Vagina (tissue), 2 donors: ENCODE data around the gene CIAO3. TPM values are rescaled to one million over a fixed set of nuclear protein-coding genes. Genes with fewer than 3 reads are reported as not detected.
"Not testable (repeated sequence)": the region's sequence is repeated elsewhere in the genome, so short reads cannot be mapped to it uniquely, and the experiment has no call there.

Source experiments
- DNase-seq, 2 donors: peaks; one replicate each; pipeline ENCODE4 v3.0.0-alpha.2; 2017; ENCODE audit errors: extremely low spot score in 2 of 2
- H3K27ac ChIP-seq: fragments of 200-600 bp; sonication (generic); one replicate; pipeline ENCODE4 v1.5.1; 2019
- H3K27me3 ChIP-seq: fragments of 200-600 bp; sonication (generic); one replicate; pipeline ENCODE4 v1.5.1; 2019
- H3K36me3 ChIP-seq, 2 donors: fragments of 200-600 bp; sonication (generic); one replicate each; pipeline ENCODE4 v1.5.1; 2017 to 2019
- H3K4me1 ChIP-seq: fragments of 200-600 bp; sonication (generic); one replicate; pipeline ENCODE4 v1.5.1; 2019
- H3K4me3 ChIP-seq, 2 donors: fragments of 200-600 bp; sonication (generic); 1 replicate in 1 of 2; 2 replicates in 1 of 2; pipeline ENCODE4 v1.5.1; 2016 to 2019
- H3K9me3 ChIP-seq: fragments of 200-600 bp; sonication (generic); one replicate; pipeline ENCODE4 v1.5.1; 2019
- POLR2A ChIP-seq, 2 donors: fragments of 450-650 bp; IDR thresholded peaks; one replicate each; pipeline ENCODE4 v1.6.1; 2017; ENCODE audit warnings: antibody characterized with exemption in 2 of 2, mild to moderate bottlenecking in 2 of 2, moderate library complexity in 2 of 2
- POLR2AphosphoS5 ChIP-seq, 2 donors: sonication (generic); formaldehyde crosslinking; IDR thresholded peaks; one replicate each; pipeline ENCODE4 v1.9.0; 2017; ENCODE audit warnings: antibody characterized with exemption in 2 of 2, mild to moderate bottlenecking in 2 of 2, low read depth in 1 of 2; ENCODE audit not compliant: insufficient read depth in 1 of 2
- intact Hi-C: fragments of 100-400 bp; cut with DNase I; formaldehyde crosslinking; loops from one replicate; pipeline ENCODE4 v1.15.1; 2023
- total RNA-seq: library from RNA; depleted of rRNA; stranded (reverse); fragments of >200 nt; gene quantifications from one replicate; pipeline ENCODE4 v1.2.3, GENCODE V29; 2016
- TF ChIP-seq, protein P1 (sequence below), 3 experiments: fragments of 450-650 bp in 2 of 3; fragments of 200-600 bp in 1 of 3; sonication (generic) in 1 of 3; IDR thresholded peaks; one replicate each; pipeline ENCODE4 v1.5.1; 2017 to 2019; ENCODE audit warnings: antibody characterized with exemption in 3 of 3, mild to moderate bottlenecking in 2 of 3, moderate library complexity in 2 of 3

The CIAO3 gene
- total RNA-seq, 1 donor from 2014 or later = 32.7 TPM

- H3K36me3 ChIP-seq = no peaks in the 10 kb centered on the region
- peaks cover 14% of the 10 kb centered on the region for H3K4me1 ChIP-seq
- no peak overlapping the region for H3K4me3 ChIP-seq
- H3K27ac ChIP-seq = no peak overlapping the region
- no peaks in the 10 kb centered on the region for H3K9me3 ChIP-seq
- no peak for DNase-seq
- TF ChIP-seq, protein P1, sequence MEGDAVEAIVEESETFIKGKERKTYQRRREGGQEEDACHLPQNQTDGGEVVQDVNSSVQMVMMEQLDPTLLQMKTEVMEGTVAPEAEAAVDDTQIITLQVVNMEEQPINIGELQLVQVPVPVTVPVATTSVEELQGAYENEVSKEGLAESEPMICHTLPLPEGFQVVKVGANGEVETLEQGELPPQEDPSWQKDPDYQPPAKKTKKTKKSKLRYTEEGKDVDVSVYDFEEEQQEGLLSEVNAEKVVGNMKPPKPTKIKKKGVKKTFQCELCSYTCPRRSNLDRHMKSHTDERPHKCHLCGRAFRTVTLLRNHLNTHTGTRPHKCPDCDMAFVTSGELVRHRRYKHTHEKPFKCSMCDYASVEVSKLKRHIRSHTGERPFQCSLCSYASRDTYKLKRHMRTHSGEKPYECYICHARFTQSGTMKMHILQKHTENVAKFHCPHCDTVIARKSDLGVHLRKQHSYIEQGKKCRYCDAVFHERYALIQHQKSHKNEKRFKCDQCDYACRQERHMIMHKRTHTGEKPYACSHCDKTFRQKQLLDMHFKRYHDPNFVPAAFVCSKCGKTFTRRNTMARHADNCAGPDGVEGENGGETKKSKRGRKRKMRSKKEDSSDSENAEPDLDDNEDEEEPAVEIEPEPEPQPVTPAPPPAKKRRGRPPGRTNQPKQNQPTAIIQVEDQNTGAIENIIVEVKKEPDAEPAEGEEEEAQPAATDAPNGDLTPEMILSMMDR (IDR thresholded peaks at IDR 0.05) = no peak
- TF ChIP-seq POLR2A (IDR thresholded peaks at IDR 0.05) (no peak), POLR2AphosphoS5 (IDR thresholded peaks at IDR 0.05; ENCODE audit: insufficient read depth in 1 of 2, low read depth in 1 of 2) (no peak)
- H3K27me3 ChIP-seq = no peaks in the 10 kb centered on the region
- intact Hi-C loops = no loop called here
Measured at GRCh38 chr16:779561-779960, 38.8 kb upstream of the CIAO3 start.

GRCh38 chr16:778909-779527, 38.2 kb upstream of the CIAO3 start:
- no peak for DNase-seq
- TF ChIP-seq, protein P1 (IDR thresholded peaks at IDR 0.05) = no peak
- TF ChIP-seq POLR2A (IDR thresholded peaks at IDR 0.05) (no peak), POLR2AphosphoS5 (IDR thresholded peaks at IDR 0.05; ENCODE audit: insufficient read depth in 1 of 2, low read depth in 1 of 2) (no peak)
- peaks cover 14% of the 10 kb centered on the region for H3K4me1 ChIP-seq
- H3K36me3 ChIP-seq = no peaks in the 10 kb centered on the region
- no peak overlapping the region for H3K4me3 ChIP-seq
- no peak overlapping the region for H3K27ac ChIP-seq
- intact Hi-C loops = no loop called here
- no peaks in the 10 kb centered on the region for H3K27me3 ChIP-seq
- H3K9me3 ChIP-seq = no peaks in the 10 kb centered on the region

GRCh38 chr16:778447-778846, 37.6 kb upstream of the CIAO3 start:
- H3K36me3 ChIP-seq = no peaks in the 10 kb centered on the region
- TF ChIP-seq, protein P1 (IDR thresholded peaks at IDR 0.05) = no peak
- TF ChIP-seq POLR2A (IDR thresholded peaks at IDR 0.05) (no peak), POLR2AphosphoS5 (IDR thresholded peaks at IDR 0.05; ENCODE audit: insufficient read depth in 1 of 2, low read depth in 1 of 2) (no peak)
- no peak overlapping the region for H3K4me3 ChIP-seq
- H3K27me3 ChIP-seq = no peaks in the 10 kb centered on the region
- peaks cover 9% of the 10 kb centered on the region for H3K4me1 ChIP-seq
- no peak overlapping the region for H3K27ac ChIP-seq
- no peak for DNase-seq
- no peaks in the 10 kb centered on the region for H3K9me3 ChIP-seq
- intact Hi-C loops = no loop called here

DNA sequence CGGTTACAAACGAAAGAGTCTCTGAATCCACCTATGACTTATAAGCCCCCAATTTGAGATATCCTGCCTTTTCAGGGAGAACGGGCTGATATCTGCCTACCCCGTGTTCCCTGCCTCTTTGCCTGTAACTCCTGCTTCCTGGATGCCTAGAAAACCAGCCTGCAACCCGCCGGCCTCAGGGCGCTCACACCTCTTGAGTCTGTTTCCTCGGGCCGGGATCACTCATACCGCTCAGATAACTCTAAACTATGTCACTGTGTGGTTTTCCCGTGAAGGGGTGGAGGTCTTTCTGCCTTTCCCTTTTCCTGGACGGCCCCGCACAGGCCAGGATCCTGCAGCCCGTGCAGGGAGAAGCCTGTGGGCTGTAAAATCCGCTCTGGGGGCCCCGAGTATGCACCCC, 37.0 kb upstream of the CIAO3 start:
- Histone ChIP-seq H3K4me3 (no peak overlapping the region), H3K36me3 (no peaks in the 10 kb centered on the region), H3K27ac (no peak overlapping the region), H3K27me3 (no peaks in the 10 kb centered on the region), H3K9me3 (no peaks in the 10 kb centered on the region), H3K4me1 (peaks cover 3% of the 10 kb centered on the region)
- DNase-seq = no peak
- TF ChIP-seq, protein P1 (IDR thresholded peaks at IDR 0.05) = no peak
- TF ChIP-seq POLR2A (IDR thresholded peaks at IDR 0.05) = no peak
- TF ChIP-seq POLR2AphosphoS5 (IDR thresholded peaks at IDR 0.05; ENCODE audit: insufficient read depth in 1 of 2, low read depth in 1 of 2) = no peak
- intact Hi-C loops = no loop called here

DNA sequence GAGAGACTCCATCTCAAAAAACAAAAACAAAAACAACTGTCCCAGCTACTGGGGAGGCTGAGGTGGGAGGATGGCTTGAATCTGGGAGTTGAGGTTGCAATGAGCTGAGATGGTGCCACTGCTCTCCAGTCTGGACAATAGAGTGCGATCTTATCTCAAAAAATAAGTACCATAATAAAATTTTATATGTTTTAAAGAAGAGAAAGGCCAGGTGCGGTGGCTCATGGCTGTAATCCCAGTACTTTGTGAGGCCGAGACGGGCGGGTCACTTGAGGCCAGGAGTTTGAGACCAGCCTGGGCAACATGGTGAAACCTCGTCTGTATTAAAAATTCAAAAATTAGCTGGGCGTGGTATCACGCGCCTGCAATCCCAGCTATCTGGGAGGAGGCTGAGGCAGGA, 36.0 kb upstream of the CIAO3 start:
- no peak for DNase-seq
- no peak overlapping the region for H3K27ac ChIP-seq
- H3K9me3 ChIP-seq = no peaks in the 10 kb centered on the region
- no peaks in the 10 kb centered on the region for H3K36me3 ChIP-seq
- H3K27me3 ChIP-seq = no peaks in the 10 kb centered on the region
- intact Hi-C loops = no loop called here
- H3K4me3 ChIP-seq = no peak overlapping the region
- H3K4me1 ChIP-seq = no peaks in the 10 kb centered on the region
- TF ChIP-seq, protein P1 (IDR thresholded peaks at IDR 0.05) = no peak
- TF ChIP-seq POLR2AphosphoS5 (IDR thresholded peaks at IDR 0.05; ENCODE audit: insufficient read depth in 1 of 2, low read depth in 1 of 2) (no peak), POLR2A (IDR thresholded peaks at IDR 0.05) (no peak)

DNA sequence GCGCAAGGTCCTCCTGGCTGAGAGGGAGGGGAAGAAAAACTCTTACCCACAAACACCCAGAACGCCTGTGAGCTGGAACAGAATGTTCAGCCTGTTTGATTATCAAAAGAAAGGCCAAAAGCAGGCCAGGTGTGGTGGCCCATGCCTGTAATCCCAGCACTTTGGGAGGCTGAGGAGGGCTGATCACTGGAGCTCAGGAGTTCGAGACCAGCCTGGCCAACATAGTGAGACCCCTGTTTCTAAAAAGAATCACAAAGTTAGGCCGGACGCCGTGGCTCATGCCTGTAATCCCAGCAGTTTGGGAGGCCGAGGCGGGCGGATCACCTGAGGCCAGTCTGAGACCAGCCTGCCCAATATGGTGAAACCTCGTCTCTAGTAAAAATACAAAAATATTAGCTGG, 35.5 kb upstream of the CIAO3 start:
- H3K36me3 ChIP-seq, H3K27ac ChIP-seq, H3K9me3 ChIP-seq, H3K4me3 ChIP-seq, H3K4me1 ChIP-seq, H3K27me3 ChIP-seq, intact Hi-C loops, DNase-seq: not testable (repeated sequence)
